Adrenal gland (tissue), 12 donors: ENCODE data around the gene RPS15A. TPM values are rescaled to one million over a fixed set of nuclear protein-coding genes. Genes with fewer than 3 reads are reported as not detected.

ENCODE experiments used
- DNase-seq, 7 donors: peaks; one replicate each; pipeline ENCODE4 v3.0.0-alpha.2; 2019 to 2020
- H3K27ac ChIP-seq, 5 donors: fragments of 200-600 bp; sonication (generic) in 4 of 5; 1 replicate in 3 of 5; 2 replicates in 2 of 5; pipeline versions ENCODE4 v1.5.1 to v1.8.0; 2016 to 2020; ENCODE audit warnings: mild to moderate bottlenecking in 1 of 5
- H3K27me3 ChIP-seq: fragments of 200-600 bp; 2 replicates; pipeline ENCODE4 v1.8.0; 2021
- H3K36me3 ChIP-seq, 2 donors: fragments of 200-600 bp; replicated peaks in 1 of 2; 1 replicate in 1 of 2; 2 replicates in 1 of 2; pipeline versions ENCODE4 v1.5.1 to v1.8.0; 2018 to 2022
- H3K4me1 ChIP-seq, 2 donors: fragments of 200-600 bp; replicated peaks in 1 of 2; 1 replicate in 1 of 2; 2 replicates in 1 of 2; pipeline versions ENCODE4 v1.5.1 to v1.8.0; 2018 to 2021
- H3K4me3 ChIP-seq, 4 donors: fragments of 200-600 bp; sonication (generic) in 3 of 4; one replicate each; pipeline ENCODE4 v1.5.1; 2016 to 2018
- H3K9me3 ChIP-seq, 3 donors: fragments of 200-600 bp; sonication (generic) in 1 of 3; replicated peaks in 1 of 3; 1 replicate in 2 of 3; 2 replicates in 1 of 3; pipeline versions ENCODE4 v1.5.1 to v1.8.0; 2016 to 2021
- POLR2A ChIP-seq, 2 donors: fragments of 450-650 bp; IDR thresholded peaks; one replicate each; pipeline ENCODE4 v1.6.1; 2017; ENCODE audit warnings: antibody characterized with exemption in 2 of 2, mild to moderate bottlenecking in 2 of 2, moderate library complexity in 1 of 2
- WGBS, 4 donors: extraction: QIAGEN DNeasy Blood & Tissue Kit in 2 of 4; methylation state at CpG; one replicate each; pipeline versions ENCODE4 v1.1.5 to v1.1.7; 2013 to 2017; 5-methylcytosine and 5-hydroxymethylcytosine counted together
- intact Hi-C, 2 donors: fragments of 100-400 bp; cut with DNase I; formaldehyde crosslinking; loops; one replicate each; pipeline versions ENCODE4 v1.14.1 to v1.15.0; 2022 to 2023
- polyA plus RNA-seq, 3 donors: library from polyadenylated mRNA; stranded (reverse); fragments of 200-250 nt in 2 of 3; fragments of 350-450 nt in 1 of 3; fragmentation: Illumina TruSeq in 1 of 3; extraction: RNeasy Lipid Tissue Mini Kit (QIAGEN cat#74804) in 1 of 3; gene quantifications; one replicate each; pipeline ENCODE4 v1.2.3, GENCODE V29; 2013 to 2014
- total RNA-seq, 9 donors: library from RNA; depleted of rRNA in 4 of 9; stranded (reverse); fragments of >200 nt in 4 of 9; fragments of 120-200 nt in 1 of 9; fragmentation: NEBNext Ultra II Directional in 1 of 9; extraction: Animal tissue kit (Norgen Biotek cat#: 25700) in 1 of 9; gene quantifications; one replicate each; pipeline versions ENCODE4 v1.1.0 to v1.2.4, GENCODE V29; 2013 to 2023
- TF ChIP-seq, protein P1 (sequence below), 6 experiments: fragments of 450-650 bp in 4 of 6; fragments of 200-600 bp in 2 of 6; sonication (generic) in 1 of 6; IDR thresholded peaks; 1 replicate in 5 of 6; 2 replicates in 1 of 6; pipeline versions ENCODE4 v1.5.1 to v1.8.0; 2016 to 2021; ENCODE audit warnings: antibody characterized with exemption in 6 of 6, mild to moderate bottlenecking in 2 of 6, moderate library complexity in 1 of 6
- donor health status: healthy with polysubstance abuse.
- donor health status: Bipolar disorder and iron deficiency.
- donor health status: DM: yes; HTN: yes; CAD: no.
- donor health status: DM: no; HTN: no; CAD: no.
- donor health status: DM: no; HTN: no; CAD: no.
- donor health status: DM: yes; HTN: yes; CAD: no.

Gene RPS15A
- total and polyA plus RNA-seq, 12 donors: 839 to 2,498 (median 1,354) TPM

DNA sequence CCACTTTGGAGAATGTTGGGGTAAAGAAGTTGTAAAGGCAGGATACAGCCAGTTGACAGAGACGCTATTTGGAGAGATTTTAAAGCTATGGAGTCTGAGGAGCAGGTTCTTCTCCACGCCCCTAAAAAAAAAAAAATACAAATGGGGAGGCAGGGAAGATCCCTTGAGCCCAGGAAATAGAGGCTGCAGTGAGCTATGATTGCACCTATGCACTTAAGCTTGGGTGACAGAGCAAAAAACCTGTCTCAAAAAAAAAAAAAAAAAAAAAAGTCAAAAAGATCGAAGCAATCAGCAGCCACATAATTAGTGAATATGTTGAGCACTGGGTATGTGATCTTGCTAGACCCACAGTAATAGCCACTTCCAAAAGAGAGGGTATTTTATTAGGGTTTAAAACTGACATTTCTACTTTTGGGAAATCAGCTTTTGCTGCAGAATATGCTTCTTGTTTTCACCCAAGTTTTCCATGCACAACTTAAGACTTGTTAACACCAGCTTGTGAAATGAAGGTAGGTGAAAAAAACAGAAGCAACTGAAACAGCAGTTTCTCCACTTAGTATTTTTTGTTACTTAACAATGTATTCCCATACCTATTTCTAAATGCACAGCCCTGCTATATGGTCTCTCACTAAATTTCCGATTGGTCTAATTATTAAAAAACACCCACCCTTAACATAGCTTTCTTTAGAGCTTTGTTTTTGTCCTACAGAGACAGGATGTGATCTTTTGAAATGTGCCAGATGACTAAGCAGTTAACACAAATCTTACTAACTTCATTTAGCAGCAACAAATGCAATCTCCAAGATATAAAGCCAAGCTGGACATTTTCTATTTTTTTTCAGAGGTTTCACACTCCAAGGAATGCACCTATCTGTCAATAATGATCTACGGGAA lies 13.7 kb upstream of the RPS15A start:
- Histone ChIP-seq H3K27ac (peak overlapping the region in 1 of 5 donors; percentile 14), H3K4me3 (no peak overlapping the region), H3K4me1 (peaks cover 14 to 23% of the 10 kb centered on the region in 2 donors), H3K36me3 (peaks cover 0 to 5% of the 10 kb centered on the region in 2 donors), H3K27me3 (no peaks in the 10 kb centered on the region), H3K9me3 (no peaks in the 10 kb centered on the region)
- no peak for DNase-seq
- intact Hi-C loops: no loop called here
- TF ChIP-seq, protein P1, sequence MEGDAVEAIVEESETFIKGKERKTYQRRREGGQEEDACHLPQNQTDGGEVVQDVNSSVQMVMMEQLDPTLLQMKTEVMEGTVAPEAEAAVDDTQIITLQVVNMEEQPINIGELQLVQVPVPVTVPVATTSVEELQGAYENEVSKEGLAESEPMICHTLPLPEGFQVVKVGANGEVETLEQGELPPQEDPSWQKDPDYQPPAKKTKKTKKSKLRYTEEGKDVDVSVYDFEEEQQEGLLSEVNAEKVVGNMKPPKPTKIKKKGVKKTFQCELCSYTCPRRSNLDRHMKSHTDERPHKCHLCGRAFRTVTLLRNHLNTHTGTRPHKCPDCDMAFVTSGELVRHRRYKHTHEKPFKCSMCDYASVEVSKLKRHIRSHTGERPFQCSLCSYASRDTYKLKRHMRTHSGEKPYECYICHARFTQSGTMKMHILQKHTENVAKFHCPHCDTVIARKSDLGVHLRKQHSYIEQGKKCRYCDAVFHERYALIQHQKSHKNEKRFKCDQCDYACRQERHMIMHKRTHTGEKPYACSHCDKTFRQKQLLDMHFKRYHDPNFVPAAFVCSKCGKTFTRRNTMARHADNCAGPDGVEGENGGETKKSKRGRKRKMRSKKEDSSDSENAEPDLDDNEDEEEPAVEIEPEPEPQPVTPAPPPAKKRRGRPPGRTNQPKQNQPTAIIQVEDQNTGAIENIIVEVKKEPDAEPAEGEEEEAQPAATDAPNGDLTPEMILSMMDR (IDR thresholded peaks at IDR 0.05): no peak
- no peak for TF ChIP-seq POLR2A (IDR thresholded peaks at IDR 0.05)
- 67 to 77% (median 72%) methylated on average over 5 of the region's 5 CpGs for WGBS, 4 donors

DNA sequence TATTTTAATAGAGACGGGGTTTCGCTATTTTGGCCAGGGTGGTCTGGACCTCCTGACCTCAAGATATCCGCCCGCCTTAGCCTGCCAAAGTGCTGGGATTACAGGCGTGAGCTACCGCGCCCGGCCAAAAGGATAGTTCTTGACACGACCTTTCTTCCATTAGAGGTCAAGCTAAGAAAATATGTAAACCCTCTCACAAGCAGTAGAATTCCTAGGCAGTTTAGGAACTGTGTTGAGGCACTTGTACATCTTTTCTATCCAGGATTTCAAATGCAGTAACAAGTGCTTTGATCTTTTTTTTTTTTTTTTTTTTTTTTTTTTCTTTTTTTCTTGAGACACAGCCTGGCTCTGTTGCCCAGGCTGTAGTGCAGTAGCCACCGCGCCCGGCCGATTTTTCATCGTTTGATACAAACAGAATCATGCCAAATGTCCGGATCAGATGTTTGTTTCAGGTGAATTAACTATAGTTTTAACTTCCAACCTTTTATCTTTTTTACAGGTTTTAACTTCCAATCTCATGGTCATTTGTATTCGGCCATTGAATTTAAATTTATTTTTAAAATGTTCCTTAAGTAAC lies 12.7 kb upstream of the RPS15A start:
- Histone ChIP-seq H3K4me1 (peaks cover 14 to 33% of the 10 kb centered on the region in 2 donors), H3K4me3 (no peak overlapping the region), H3K9me3 (no peaks in the 10 kb centered on the region), H3K27me3 (no peaks in the 10 kb centered on the region), H3K36me3 (peaks cover 0 to 2% of the 10 kb centered on the region in 2 donors), H3K27ac (no peak overlapping the region)
- whole genome bisulfite sequencing, 4 donors: 86 to 92% (median 90%) methylated on average over 16 of the region's 16 CpGs
- intact Hi-C loops: no loop called here
- TF ChIP-seq, protein P1 (IDR thresholded peaks at IDR 0.05): no peak
- TF ChIP-seq POLR2A (IDR thresholded peaks at IDR 0.05): no peak
- no peak for DNase-seq

DNA sequence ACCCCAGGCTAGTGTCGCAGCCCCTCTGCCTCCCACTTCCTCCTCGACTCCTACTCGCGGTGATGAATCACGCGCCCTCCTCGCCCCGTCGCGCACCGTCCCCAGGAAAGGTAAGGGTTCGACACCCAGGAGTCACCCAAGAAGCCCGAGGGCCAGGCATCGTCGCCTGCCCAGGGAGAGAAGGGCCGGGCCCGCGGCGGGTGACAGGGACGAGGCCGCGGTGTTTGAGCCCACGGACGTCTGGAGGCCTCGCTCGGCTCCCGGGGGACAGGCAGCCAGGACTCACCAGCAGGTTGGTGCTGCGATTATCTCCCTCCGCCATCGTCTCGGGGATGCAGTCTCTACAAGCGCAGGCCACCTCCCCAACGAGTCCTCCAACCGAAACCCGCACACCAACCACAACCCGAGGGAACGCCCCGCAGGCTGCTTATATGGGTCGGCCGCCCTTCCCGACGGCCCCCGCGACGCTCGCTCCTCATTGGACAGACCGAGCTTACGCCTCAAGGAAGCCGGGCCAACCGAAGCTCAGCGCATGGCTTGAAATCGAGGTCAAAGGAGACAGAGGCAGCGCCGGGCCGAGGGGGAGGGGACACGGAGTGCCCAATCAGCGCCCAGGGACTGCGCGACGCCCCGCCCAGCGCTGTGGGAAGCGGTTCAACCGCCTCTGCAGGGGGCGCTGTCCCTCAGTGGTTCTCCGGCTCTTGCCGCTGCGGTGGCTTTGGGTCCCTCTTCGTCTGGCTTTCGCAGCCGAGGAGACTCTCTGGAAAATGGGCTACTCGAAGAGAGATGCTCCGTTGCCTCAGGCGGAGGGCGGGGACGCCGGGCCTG lies 11.2 kb upstream of the RPS15A start, which contains the start of gene ARL6IP1:
ARL6IP1 (minus strand) TSS at position 405 of the 828 bp plus-strand sequence; CDS start at position 322, 83 bp downstream.
- H3K27me3 ChIP-seq: no peaks in the 10 kb centered on the region
- peak; percentile 99 to 100 (median 100) for DNase-seq
- H3K36me3 ChIP-seq: peaks cover 0 to 12% of the 10 kb centered on the region in 2 donors
- peak within 1 kb of the TSS; percentile 65 to 93 (median 74) for H3K4me3 ChIP-seq
- TF ChIP-seq POLR2A (IDR thresholded peaks at IDR 0.05): peak; percentile 100
- TF ChIP-seq, protein P1 (IDR thresholded peaks at IDR 0.05): peak; percentile 71 to 99 (median 94)
- H3K27ac ChIP-seq: peak within 1 kb of the TSS; percentile 79 to 93 (median 82)
- H3K4me1 ChIP-seq: peaks cover 18 to 48% of the 10 kb centered on the region in 2 donors
- no peaks in the 10 kb centered on the region for H3K9me3 ChIP-seq
- 0 to 1% (median 0%) methylated on average over 10 to 77 of the region's 77 CpGs for WGBS, 4 donors
- intact Hi-C loops: no loop called here
